ENCODE data around the gene SCLY. TPM values are rescaled to one million over a fixed set of nuclear protein-coding genes. Genes with fewer than 3 reads are reported as not detected.

Gene SCLY
- total RNA-seq, 1 experiment from 2014 or later: 21.7 TPM

DNA sequence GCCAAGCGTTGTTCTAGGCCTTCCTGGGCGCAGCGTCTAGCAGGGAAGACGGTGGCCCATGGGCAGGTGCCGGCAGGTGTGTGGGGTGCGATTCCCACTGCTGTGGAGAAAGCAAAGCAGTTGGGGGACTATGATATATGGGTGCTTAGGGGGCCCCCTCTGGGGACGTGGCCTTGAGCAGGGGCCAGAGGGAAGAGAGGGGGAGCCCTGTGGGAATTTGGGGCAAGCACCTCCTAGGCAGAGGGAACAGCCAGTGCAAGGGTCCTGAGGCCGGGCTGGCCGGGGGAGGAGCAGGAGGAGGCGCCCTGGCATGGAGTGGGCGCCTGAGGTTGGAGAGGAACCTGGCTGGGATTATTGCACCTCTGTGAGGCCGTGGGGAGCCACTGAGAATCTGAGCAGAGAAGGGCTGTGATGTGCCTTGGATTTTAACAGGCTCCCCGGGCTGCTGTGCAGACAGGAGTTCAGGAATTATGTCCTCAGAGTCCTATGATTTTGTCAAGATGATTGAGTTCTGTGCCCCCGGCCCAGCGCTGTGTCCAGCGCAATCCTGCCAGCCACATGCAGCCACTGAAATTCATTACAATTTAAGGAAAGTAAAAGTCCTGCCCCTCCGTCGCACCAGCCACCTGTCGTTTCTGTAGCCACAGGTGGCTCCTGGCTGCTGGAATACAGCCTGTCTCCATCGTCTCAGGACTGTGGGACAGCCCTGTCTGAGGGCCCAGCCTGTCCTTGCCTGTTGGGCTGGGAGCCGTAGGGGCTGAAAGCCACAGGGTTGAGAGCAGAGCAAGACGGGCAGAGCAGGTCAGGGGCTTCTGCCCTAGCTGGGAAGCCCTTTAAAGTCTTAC is 68.6 kb downstream of the SCLY start:
- Mint-ChIP-seq H3K4me1 (ENCODE audit: low read depth, unreplicated experiment) (no peaks in the 10 kb centered on the region), H3K27me3 (ENCODE audit: insufficient read depth, unreplicated experiment) (no peaks in the 10 kb centered on the region), H3K9me3 (ENCODE audit: unreplicated experiment) (no peaks in the 10 kb centered on the region), H3K27ac (ENCODE audit: unreplicated experiment) (no peak overlapping the region), H3K36me3 (ENCODE audit: insufficient read depth, unreplicated experiment) (no peaks in the 10 kb centered on the region), H3K4me3 (ENCODE audit: unreplicated experiment) (no peak overlapping the region)
- POLR2A ChIA-PET: no interaction called here
- no peak for TF ChIP-seq CTCF (IDR thresholded peaks at IDR 0.05; ENCODE audit: insufficient read depth in 1 of 2, low read depth in 1 of 2, low read length in 1 of 2, severe bottlenecking in 1 of 2, unreplicated experiment in 1 of 2)
- Histone ChIP-seq H3K9me3 (no peaks in the 10 kb centered on the region), H3K36me3 (ENCODE audit: control insufficient read depth, insufficient read depth, low read length) (no peaks in the 10 kb centered on the region), H3K4me1 (no peaks in the 10 kb centered on the region), H3K4me3 (ENCODE audit: low read depth, low read length) (no peak overlapping the region), H3K27me3 (replicated peaks; ENCODE audit: control insufficient read depth, insufficient read depth, low read length) (no peaks in the 10 kb centered on the region)
- BruUV-seq (replicated peaks): no TSS peak
- no peak for DNase-seq
- CTCF ChIA-PET: no interaction called here
- intact Hi-C loops (cut with micrococcal nuclease; ENCODE audit: unreplicated experiment): no loop called here

- Histone ChIP-seq H3K4me3 (ENCODE audit: low read depth, low read length) (no peak overlapping the region), H3K4me1 (no peaks in the 10 kb centered on the region), H3K27me3 (replicated peaks; ENCODE audit: control insufficient read depth, insufficient read depth, low read length) (no peaks in the 10 kb centered on the region), H3K36me3 (ENCODE audit: control insufficient read depth, insufficient read depth, low read length) (no peaks in the 10 kb centered on the region), H3K9me3 (no peaks in the 10 kb centered on the region)
- TF ChIP-seq CTCF (IDR thresholded peaks at IDR 0.05; ENCODE audit: insufficient read depth in 1 of 2, low read depth in 1 of 2, low read length in 1 of 2, severe bottlenecking in 1 of 2, unreplicated experiment in 1 of 2): no peak
- H3K27ac Mint-ChIP-seq (ENCODE audit: unreplicated experiment): no peak overlapping the region
- intact Hi-C loops (cut with micrococcal nuclease; ENCODE audit: unreplicated experiment): no loop called here
- no peaks in the 10 kb centered on the region for H3K4me1 Mint-ChIP-seq (ENCODE audit: low read depth, unreplicated experiment)
- H3K27me3 Mint-ChIP-seq (ENCODE audit: insufficient read depth, unreplicated experiment): no peaks in the 10 kb centered on the region
- no peak overlapping the region for H3K4me3 Mint-ChIP-seq (ENCODE audit: unreplicated experiment)
- BruUV-seq (replicated peaks): no TSS peak
- no peaks in the 10 kb centered on the region for H3K9me3 Mint-ChIP-seq (ENCODE audit: unreplicated experiment)
- H3K36me3 Mint-ChIP-seq (ENCODE audit: insufficient read depth, unreplicated experiment): no peaks in the 10 kb centered on the region
- no peak for DNase-seq
- ChIA-PET CTCF (no interaction called here), POLR2A (no interaction called here)
Measured at GRCh38 chr2:238130111-238130695, 69.4 kb downstream of the SCLY start.

DNA sequence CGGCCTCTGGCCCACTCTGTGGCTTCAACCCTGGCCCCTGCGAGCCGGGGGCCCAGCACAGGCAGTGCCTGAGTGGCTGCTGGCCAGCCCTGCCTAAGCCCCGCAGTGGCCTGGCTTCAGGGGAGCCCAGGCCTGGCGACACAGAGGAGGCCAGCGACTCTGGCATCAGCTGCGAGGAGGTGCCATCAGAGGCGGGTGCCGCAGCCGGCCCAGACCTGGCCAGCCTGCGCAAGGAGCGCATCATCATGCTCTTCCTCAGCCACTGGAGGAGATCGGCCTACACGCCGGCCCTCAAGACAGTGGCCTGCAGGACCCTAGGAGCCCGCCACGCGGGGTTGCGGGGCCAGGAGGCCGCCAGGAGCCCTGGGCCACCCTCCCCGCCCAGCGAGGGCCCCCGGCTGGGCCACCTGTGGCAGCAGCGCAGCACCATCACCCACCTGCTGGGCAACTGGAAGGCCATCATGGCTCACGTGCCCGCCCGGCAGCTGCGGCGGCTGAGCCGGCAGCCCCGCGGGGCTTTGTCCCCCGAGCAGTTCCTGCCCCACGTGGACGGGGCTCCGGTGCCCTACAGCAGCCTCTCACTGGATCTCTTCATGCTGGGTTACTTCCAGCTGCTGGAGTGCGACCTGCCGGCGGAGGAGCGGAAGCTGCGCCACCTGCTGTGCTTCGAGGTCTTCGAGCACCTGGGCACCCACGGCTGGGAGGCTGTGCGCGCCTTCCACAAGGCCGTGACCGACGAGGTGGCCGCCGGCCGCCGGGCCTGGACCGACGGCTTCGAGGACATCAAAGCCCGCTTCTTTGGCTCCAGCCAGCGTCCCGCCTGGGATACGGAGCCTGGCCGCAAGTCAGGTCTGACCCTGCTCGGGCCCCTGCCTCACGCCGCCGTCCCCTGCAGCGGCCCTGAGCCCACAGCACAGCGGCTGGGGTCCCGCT is 70.2 kb downstream of the SCLY start:
- no peak overlapping the region for H3K4me3 ChIP-seq (ENCODE audit: low read depth, low read length)
- no peaks in the 10 kb centered on the region for H3K27me3 Mint-ChIP-seq (ENCODE audit: insufficient read depth, unreplicated experiment)
- POLR2A ChIA-PET: no interaction called here
- H3K27ac Mint-ChIP-seq (ENCODE audit: unreplicated experiment): no peak overlapping the region
- no peaks in the 10 kb centered on the region for H3K27me3 ChIP-seq (replicated peaks; ENCODE audit: control insufficient read depth, insufficient read depth, low read length)
- intact Hi-C loops (cut with micrococcal nuclease; ENCODE audit: unreplicated experiment): no loop called here
- H3K9me3 ChIP-seq: no peaks in the 10 kb centered on the region
- no peak overlapping the region for H3K4me3 Mint-ChIP-seq (ENCODE audit: unreplicated experiment)
- no peaks in the 10 kb centered on the region for H3K36me3 ChIP-seq (ENCODE audit: control insufficient read depth, insufficient read depth, low read length)
- BruUV-seq (replicated peaks): no TSS peak
- H3K36me3 Mint-ChIP-seq (ENCODE audit: insufficient read depth, unreplicated experiment): no peaks in the 10 kb centered on the region
- no peaks in the 10 kb centered on the region for H3K9me3 Mint-ChIP-seq (ENCODE audit: unreplicated experiment)
- CTCF ChIA-PET: no interaction called here
- DNase-seq: no peak
- H3K4me1 ChIP-seq: no peaks in the 10 kb centered on the region
- no peaks in the 10 kb centered on the region for H3K4me1 Mint-ChIP-seq (ENCODE audit: low read depth, unreplicated experiment)
- TF ChIP-seq CTCF (IDR thresholded peaks at IDR 0.05; ENCODE audit: insufficient read depth in 1 of 2, low read depth in 1 of 2, low read length in 1 of 2, severe bottlenecking in 1 of 2, unreplicated experiment in 1 of 2): no peak

All from Caco-2 (cell line).